Right lobe of liver (tissue), 4 donors: ENCODE measurements around the gene UCK2.

Source experiments
- CTCF ChIP-seq, 4 donors: fragments of 200-600 bp in 3 of 4; fragments of 450-650 bp in 1 of 4; IDR thresholded peaks; one replicate each; pipeline versions ENCODE4 v1.5.1 to v1.8.0; 2016 to 2022; ENCODE audit warnings: antibody characterized with exemption in 4 of 4, mild to moderate bottlenecking in 2 of 4
- POLR2A ChIP-seq: fragments of 450-650 bp; IDR thresholded peaks from one replicate; pipeline ENCODE4 v1.6.1; 2017; ENCODE audit warnings: antibody characterized with exemption, mild to moderate bottlenecking
- donor health status: DM: no; HTN: no; CAD: no.
- donor health status: DM: no; HTN: no; CAD: no.
- donor health status: DM: no; HTN: yes; CAD: no.

- TF ChIP-seq CTCF (IDR thresholded peaks at IDR 0.05) (no peak), POLR2A (no peak)
Measured at GRCh38 chr1:165949335-165950130, 122.1 kb downstream of the UCK2 start.
